H1 (cell line): ENCODE data around the gene LHX8. TPM values are rescaled to one million over a fixed set of nuclear protein-coding genes. Genes with fewer than 3 reads are reported as not detected.
A peak's percentile ranks its signal among the peaks of the same experiment; 100 is the strongest.

Experiments
- CHD7 ChIP-seq: fragments of 300-600 bp; sonication (generic); IDR thresholded peaks from 2 replicates; pipeline ENCODE4 v1.7.1; 2012; ENCODE audit warnings: low read length, moderate library complexity, mild to moderate bottlenecking, inconsistent platforms; ENCODE audit not compliant: insufficient replicate concordance
- GABPA ChIP-seq: IDR thresholded peaks from 2 replicates; pipeline ENCODE4 v1.6.1; 2011; ENCODE audit warnings: mild to moderate bottlenecking, low read length, moderate library complexity, borderline replicate concordance; ENCODE audit not compliant: insufficient read depth
- GTF2F1 ChIP-seq: IDR thresholded peaks from 2 replicates; pipeline ENCODE4 v1.6.1; 2012; ENCODE audit warnings: low read depth, low read length, improper control_type of control experiment, borderline replicate concordance
- HDAC2 ChIP-seq, 2 experiments: fragments of 300-600 bp in 1 of 2; sonication (generic) in 1 of 2; IDR thresholded peaks; 2 replicates each; pipeline ENCODE4 v1.6.1; 2011 to 2012; ENCODE audit warnings: low read depth in 2 of 2, low read length in 2 of 2, mild to moderate bottlenecking in 2 of 2, moderate library complexity in 2 of 2, borderline replicate concordance in 1 of 2, inconsistent platforms in 1 of 2
- SAP30 ChIP-seq: fragments of 300-600 bp; sonication (generic); IDR thresholded peaks from 2 replicates; pipeline ENCODE4 v1.7.1; 2012; ENCODE audit warnings: low read length, moderate library complexity, mild to moderate bottlenecking, inconsistent platforms; ENCODE audit not compliant: insufficient read depth, insufficient replicate concordance
- TAF1 ChIP-seq: IDR thresholded peaks from 2 replicates; pipeline ENCODE4 v1.6.1; 2011; ENCODE audit warnings: mild to moderate bottlenecking, low read depth, low read length
- TAF7 ChIP-seq: optimal IDR thresholded peaks from 2 replicates; pipeline ENCODE3; 2011; ENCODE audit warnings: low read depth, mild to moderate bottlenecking, inconsistent platforms, low read length, moderate library complexity, borderline replicate concordance
- YY1 ChIP-seq: IDR thresholded peaks from 2 replicates; pipeline ENCODE4 v1.6.1; 2011; ENCODE audit warnings: low read depth, mild to moderate bottlenecking, low read length
- polyA plus RNA-seq, 7 experiments: library from polyadenylated mRNA; depleted of rRNA in 3 of 7; stranded (reverse) in 5 of 7; unstranded in 2 of 7; fragments of >200 nt in 5 of 7; fragments of 200-250 nt in 2 of 7; gene quantifications; 1 replicate in 5 of 7; 2 replicates in 1 of 7; 4 replicates in 1 of 7; pipeline versions ENCODE4 v1.2.1 to v1.2.3, GENCODE V29; 2011 to 2013; ENCODE audit warnings: missing spikeins in 2 of 7, mixed read lengths in 2 of 7
- total RNA-seq: library from RNA; stranded (reverse); fragmentation: NEBNext Ultra II Directional; extraction: Animal tissue kit (Norgen Biotek cat#: 25700); gene quantifications from 2 replicates; pipeline ENCODE4 v1.2.1, GENCODE V29; 2021

Gene LHX8
- total and polyA plus RNA-seq, 2 of the 8 experiments (the other 6 are each of a cell fraction or from before 2014, with no cell fraction given) = 0.50 to 1.2 TPM

GRCh38 chr1:75134647-75135572 lies 722 bp downstream of the LHX8 start (continued):
- no peak for TF ChIP-seq GABPA
- TF ChIP-seq TAF1 = 0 out of 2 replicates have a peak, but pooled peaks have one; percentile 13
- peak; percentile 80 for TF ChIP-seq SAP30
- 0 out of 4 replicates have a peak, but pooled peaks of 1 of the 2 experiments have one; percentile 30 for TF ChIP-seq HDAC2 (IDR thresholded peaks at IDR 0.05; ENCODE audit: borderline replicate concordance in 1 of 2, low read depth in 2 of 2, low read length in 2 of 2)
- TF ChIP-seq GTF2F1 = no peak
- TF ChIP-seq CHD7 = no peak
- no peak for TF ChIP-seq TAF7
- 0 out of 2 replicates have a peak, but pooled peaks have one; percentile 3 for TF ChIP-seq YY1
